ENCODE data around the gene MICAL2.

GRCh38 chr11:12171921-12172320, 61.5 kb downstream of the MICAL2 start:
- TF ChIP-seq CTCF (IDR thresholded peaks at IDR 0.05), result no peak
- no peak for TF ChIP-seq ZFX (IDR thresholded peaks at IDR 0.05; ENCODE audit: borderline replicate concordance)

All from 22Rv1 (cell line).